ENCODE measurements around the gene TMEM165. TPM values are rescaled to one million over a fixed set of nuclear protein-coding genes. Genes with fewer than 3 reads are reported as not detected.

TMEM165 gene
- total and polyA plus RNA-seq, 3 donors from 2014 or later, result 39.9 to 122 (median 94.8) TPM

- Histone ChIP-seq H3K4me3 (no peak overlapping the region), H3K4me1 (peaks cover 5% of the 10 kb centered on the region), H3K27me3 (no peaks in the 10 kb centered on the region), H3K9me3 (no peaks in the 10 kb centered on the region), H3K27ac (no peak overlapping the region), H3K36me3 (ENCODE audit: low read depth, missing control alignments) (no peaks in the 10 kb centered on the region)
- DNase-seq, result no peak
- TF ChIP-seq CTCF (IDR thresholded peaks at IDR 0.05) (no peak), POLR2A (IDR thresholded peaks at IDR 0.05) (no peak)
- 75% methylated on average over 8 to 9 of the region's 9 CpGs for WGBS, 2 donors
- intact Hi-C loops (cut with DNase I; ENCODE audit: low total_unique reads), result no loop called here
Observed at GRCh38 chr4:55363691-55364351, 31.9 kb upstream of the TMEM165 start.

GRCh38 chr4:55364691-55365344, 30.9 kb upstream of the TMEM165 start:
- Histone ChIP-seq H3K4me3 (no peak overlapping the region), H3K4me1 (no peaks in the 10 kb centered on the region), H3K27ac (no peak overlapping the region), H3K9me3 (no peaks in the 10 kb centered on the region), H3K36me3 (ENCODE audit: low read depth, missing control alignments) (no peaks in the 10 kb centered on the region), H3K27me3 (no peaks in the 10 kb centered on the region)
- intact Hi-C loops (cut with DNase I; ENCODE audit: low total_unique reads), result no loop called here
- 91 to 92% methylated on average over 9 of the region's 9 CpGs for WGBS, 2 donors
- TF ChIP-seq POLR2A (IDR thresholded peaks at IDR 0.05) (no peak), CTCF (IDR thresholded peaks at IDR 0.05) (no peak)
- no peak for DNase-seq

GRCh38 chr4:55365345-55365728, 30.4 kb upstream of the TMEM165 start:
- DNase-seq, result no peak
- Histone ChIP-seq H3K27ac (no peak overlapping the region), H3K4me3 (no peak overlapping the region), H3K27me3 (no peaks in the 10 kb centered on the region), H3K9me3 (no peaks in the 10 kb centered on the region), H3K36me3 (ENCODE audit: low read depth, missing control alignments) (no peaks in the 10 kb centered on the region), H3K4me1 (no peaks in the 10 kb centered on the region)
- intact Hi-C loops (cut with DNase I; ENCODE audit: low total_unique reads), result no loop called here
- TF ChIP-seq POLR2A (IDR thresholded peaks at IDR 0.05) (no peak), CTCF (IDR thresholded peaks at IDR 0.05) (no peak)
- 89 to 93% methylated on average over 7 of the region's 7 CpGs for WGBS, 2 donors

- Histone ChIP-seq H3K27me3 (no peaks in the 10 kb centered on the region), H3K9me3 (no peaks in the 10 kb centered on the region), H3K27ac (no peak overlapping the region), H3K4me3 (no peak overlapping the region), H3K36me3 (ENCODE audit: low read depth, missing control alignments) (no peaks in the 10 kb centered on the region), H3K4me1 (no peaks in the 10 kb centered on the region)
- 83 to 88% methylated on average over 7 of the region's 7 CpGs for WGBS, 2 donors
- no peak for TF ChIP-seq CTCF (IDR thresholded peaks at IDR 0.05)
- TF ChIP-seq POLR2A (IDR thresholded peaks at IDR 0.05), result no peak
- DNase-seq, result no peak
- intact Hi-C loops (cut with DNase I; ENCODE audit: low total_unique reads), result no loop called here
Observed at GRCh38 chr4:55366621-55367020, 29.1 kb upstream of the TMEM165 start.
